K562 (cell line): ENCODE results near the gene GOLIM4. TPM values are rescaled to one million over a fixed set of nuclear protein-coding genes. Genes with fewer than 3 reads are reported as not detected.
"Not testable (repeated sequence)": the region's sequence is repeated elsewhere in the genome, so short reads cannot be mapped to it uniquely, and the experiment has no call there.

Experiments used
- ATAC-seq: fragments of 200-7000 bp; cut with Tn5 transposase; 3 replicates; pipeline ENCODE4 v1.9.1; 2020; ENCODE audit warnings: moderate library complexity
- BruUV-seq: library from RNA; stranded (reverse); fragments of 400-500 nt; replicated peaks from 2 replicates; lab custom pipeline; 2021; lab: Mats Ljungman, UMichigan
- CTCF ChIA-PET: fragments of 300-600 bp; formaldehyde crosslinking; extraction: SDS; loops from one replicate; lab custom pipeline; 2021; ENCODE audit warnings: low intra/inter-chr PET ratio; lab: Yijun Ruan, JAX
- POLR2A ChIA-PET: fragments of 300-600, 350-650 bp; sonication (Branson Sonifier 250); formaldehyde crosslinking; extraction: SDS; loops from one replicate; lab custom pipeline; 2021; ENCODE audit warnings: antibody characterized with exemption, inconsistent platforms; lab: Yijun Ruan, JAX
- DNase-seq, 4 experiments: peaks; one replicate each; pipeline versions ENCODE4 v3.0.0 to v3.0.0-alpha.2; 2011 to 2018; ENCODE audit warnings: low spot score in 3 of 4, mixed read lengths in 3 of 4; ENCODE audit errors: extremely low read depth in 1 of 4
- FAIRE-seq: peaks from 2 replicates; lab custom pipeline; 2011; peaks lifted over from hg19 to GRCh38; lab: Jason Lieb, UNC
- H2AFZ ChIP-seq: 2 replicates; pipeline ENCODE4 v1.6.0; 2011; ENCODE audit warnings: low read depth, low read length, control low read depth, inconsistent platforms
- H3K27ac ChIP-seq: fragments of 200-600 bp; 3 replicates; pipeline ENCODE4 v1.8.0; 2011; ENCODE audit warnings: low read depth, mild to moderate bottlenecking, control low read depth, inconsistent platforms, low read length, moderate library complexity, mixed read lengths; ENCODE audit errors: extremely low read depth
- H3K27me3 ChIP-seq, 2 experiments: fragments of 300-600 bp in 1 of 2; 2 replicates in 1 of 2; 3 replicates in 1 of 2; pipeline versions ENCODE4 v1.6.0 to v1.8.0; 2011; ENCODE audit warnings: inconsistent platforms in 2 of 2, low read length in 2 of 2, mild to moderate bottlenecking in 1 of 2, mixed read lengths in 1 of 2, moderate library complexity in 1 of 2; ENCODE audit not compliant: control insufficient read depth in 2 of 2, insufficient read depth in 2 of 2
- H3K36me3 ChIP-seq: fragments of 300-600 bp; 3 replicates; pipeline ENCODE4 v1.8.0; 2011; ENCODE audit warnings: mild to moderate bottlenecking, low read length, inconsistent platforms; ENCODE audit not compliant: control insufficient read depth, insufficient read depth
- H3K4me1 ChIP-seq, 2 experiments: fragments of 200-600 bp in 1 of 2; replicated peaks in 1 of 2; 2 replicates in 1 of 2; 3 replicates in 1 of 2; pipeline versions ENCODE4 v1.5.1 to v1.8.0; 2011; ENCODE audit warnings: inconsistent platforms in 2 of 2, low read length in 2 of 2, mild to moderate bottlenecking in 1 of 2, mixed read lengths in 1 of 2, moderate library complexity in 1 of 2; ENCODE audit not compliant: control insufficient read depth in 2 of 2, insufficient read depth in 2 of 2
- H3K4me2 ChIP-seq: 2 replicates; pipeline ENCODE4 v1.6.1; 2011; ENCODE audit warnings: low read length, control low read depth, inconsistent platforms, mixed read lengths; ENCODE audit not compliant: insufficient read depth
- H3K4me3 ChIP-seq: fragments of 200-600 bp; sonication (generic), shearing (Covaris generic); 2 replicates; pipeline ENCODE4 v1.5.1; 2016; ENCODE audit warnings: control low read depth, inconsistent platforms
- H3K79me2 ChIP-seq: fragments of 200-600 bp; 3 replicates; pipeline ENCODE4 v1.8.0; 2011; ENCODE audit warnings: low read length, inconsistent platforms; ENCODE audit not compliant: control insufficient read depth, insufficient read depth
- H3K9ac ChIP-seq, 2 experiments: 2 replicates each; pipeline versions ENCODE4 v1.6.0 to v1.6.1; 2011; ENCODE audit warnings: low read depth in 2 of 2, low read length in 2 of 2, control low read depth in 1 of 2, inconsistent platforms in 1 of 2, mild to moderate bottlenecking in 1 of 2, mixed read lengths in 1 of 2; ENCODE audit not compliant: insufficient read depth in 1 of 2
- H3K9me1 ChIP-seq: one replicate; pipeline ENCODE4 v1.6.0; 2011; ENCODE audit warnings: inconsistent platforms, mild to moderate bottlenecking, low read length, moderate library complexity; ENCODE audit not compliant: control insufficient read depth, insufficient read depth
- H3K9me3 ChIP-seq: replicated peaks from 2 replicates; pipeline ENCODE4 v1.5.1; 2011; ENCODE audit warnings: low read depth, low read length, inconsistent platforms; ENCODE audit not compliant: control insufficient read depth, insufficient read depth
- H4K20me1 ChIP-seq: replicated peaks from 2 replicates; pipeline ENCODE4 v1.6.1; 2011; ENCODE audit warnings: low read length, inconsistent platforms, mixed read lengths; ENCODE audit not compliant: control insufficient read depth, insufficient read depth
- BMI1 ChIP-seq: fragments of 150-350 bp; IDR thresholded peaks from 2 replicates; pipeline ENCODE4 v1.6.1; 2014; ENCODE audit warnings: low read length
- PHB2 ChIP-seq: fragments of 450-650 bp; IDR thresholded peaks from 2 replicates; pipeline ENCODE4 v1.6.1; 2017; ENCODE audit warnings: low read depth
- ZNF354B ChIP-seq: fragments of 250-450 bp; sonication (Bioruptor Pico); IDR thresholded peaks from 2 replicates; pipeline ENCODE4 v1.4.0; 2020
- ZNF507 ChIP-seq: conservative IDR thresholded peaks from 2 replicates; pipeline ENCODE4 v1.6.1; 2017; ENCODE audit warnings: missing genetic modification characterization, missing compliant biosample characterization
- ZNF76 ChIP-seq: fragments of 250-450 bp; sonication (Bioruptor Pico); IDR thresholded peaks from 2 replicates; pipeline ENCODE4 v1.4.0; 2020; ENCODE audit warnings: mild to moderate bottlenecking, moderate library complexity, borderline replicate concordance
- WGBS: fragments of 100-300 bp; shearing (Covaris generic); methylation state at CpG from one replicate; pipeline ENCODE4 v1.1.6; 2016; ENCODE audit warnings: low coverage, mixed read lengths; ENCODE audit not compliant: insufficient coverage; ENCODE audit errors: missing lambda C conversion rate; 5-methylcytosine and 5-hydroxymethylcytosine counted together
- in situ Hi-C: fragments of 300-500 bp; cut with MboI; formaldehyde crosslinking; loops from 4 replicates; pipeline ENCODE4 v1.15.0; 2018; ENCODE audit warnings: inconsistent platforms, mixed read lengths
- intact Hi-C: fragments of 100-400 bp; cut with micrococcal nuclease; formaldehyde crosslinking; loops from 2 replicates; pipeline ENCODE4 v1.14.2; 2022
- polyA plus RNA-seq, 8 experiments: library from polyadenylated mRNA; depleted of rRNA in 4 of 8; stranded (reverse) in 5 of 8; unstranded in 3 of 8; fragments of >200 nt; fragmentation: Nextera tagmentation in 2 of 8; fragmentation: Illumina TruSeq in 1 of 8; extraction: Ambion mirVana in 2 of 8; extraction: Trizol in 1 of 8; gene quantifications; 2 replicates each; pipeline versions ENCODE4 v1.2.1 to v1.2.3, GENCODE V29; 2011 to 2014; ENCODE audit warnings: inconsistent platforms in 1 of 8, missing spikeins in 1 of 8
- total RNA-seq, 7 experiments: library from RNA; depleted of rRNA in 6 of 7; stranded (reverse); fragments of >200 nt in 6 of 7; fragmentation: Illumina TruSeq in 2 of 7; extraction: Trizol in 2 of 7; gene quantifications; 2 replicates each; pipeline versions ENCODE4 v1.2.1 to v1.2.3, GENCODE V29; 2011 to 2021; ENCODE audit warnings: low replicate concordance in 1 of 7
- TF ChIP-seq, protein P1 (sequence below): sonication (generic); formaldehyde crosslinking; IDR thresholded peaks from 2 replicates; pipeline ENCODE4 v1.9.0; 2022; ENCODE audit warnings: mild to moderate bottlenecking, missing genetic modification reagents
- TF ChIP-seq, protein P2 (sequence below): fragments of 250-450 bp; sonication (Bioruptor Pico); IDR thresholded peaks from 2 replicates; pipeline ENCODE4 v1.8.0; 2021; ENCODE audit warnings: moderate library complexity, mild to moderate bottlenecking, inconsistent platforms

The GOLIM4 gene
- total and polyA plus RNA-seq, 9 of the 15 experiments (the other 6 are each of a cell fraction or from before 2014, with no cell fraction given), result 9.3 to 39.4 (median 31.0) TPM

DNA sequence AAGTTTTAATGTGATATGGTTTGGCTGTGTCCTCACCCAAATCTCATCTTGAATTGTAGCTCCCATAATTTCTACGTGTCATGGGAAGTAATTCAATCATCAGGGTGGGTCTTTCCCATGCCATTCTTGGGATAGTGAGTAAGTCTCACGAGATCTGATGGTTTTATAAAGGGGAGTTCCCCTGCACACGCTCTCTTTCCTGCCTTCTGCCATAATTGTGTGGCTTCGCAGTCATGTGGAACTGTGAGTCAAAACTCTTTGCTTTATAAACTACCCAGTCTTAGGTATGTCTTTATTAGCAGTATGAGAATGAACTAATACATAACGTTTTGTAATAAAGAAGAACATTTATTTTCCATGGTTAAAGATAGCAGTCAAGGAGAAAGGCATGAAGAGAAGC, 39.2 kb upstream of the GOLIM4 start (continued):
- TF ChIP-seq, protein P1, sequence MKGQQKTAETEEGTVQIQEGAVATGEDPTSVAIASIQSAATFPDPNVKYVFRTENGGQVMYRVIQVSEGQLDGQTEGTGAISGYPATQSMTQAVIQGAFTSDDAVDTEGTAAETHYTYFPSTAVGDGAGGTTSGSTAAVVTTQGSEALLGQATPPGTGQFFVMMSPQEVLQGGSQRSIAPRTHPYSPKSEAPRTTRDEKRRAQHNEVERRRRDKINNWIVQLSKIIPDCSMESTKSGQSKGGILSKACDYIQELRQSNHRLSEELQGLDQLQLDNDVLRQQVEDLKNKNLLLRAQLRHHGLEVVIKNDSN (CRISPR knock-in tag), result no peak
- TF ChIP-seq ZNF76 (CRISPR knock-in tag), result no peak
- no peak for TF ChIP-seq PHB2
- TF ChIP-seq, protein P2, sequence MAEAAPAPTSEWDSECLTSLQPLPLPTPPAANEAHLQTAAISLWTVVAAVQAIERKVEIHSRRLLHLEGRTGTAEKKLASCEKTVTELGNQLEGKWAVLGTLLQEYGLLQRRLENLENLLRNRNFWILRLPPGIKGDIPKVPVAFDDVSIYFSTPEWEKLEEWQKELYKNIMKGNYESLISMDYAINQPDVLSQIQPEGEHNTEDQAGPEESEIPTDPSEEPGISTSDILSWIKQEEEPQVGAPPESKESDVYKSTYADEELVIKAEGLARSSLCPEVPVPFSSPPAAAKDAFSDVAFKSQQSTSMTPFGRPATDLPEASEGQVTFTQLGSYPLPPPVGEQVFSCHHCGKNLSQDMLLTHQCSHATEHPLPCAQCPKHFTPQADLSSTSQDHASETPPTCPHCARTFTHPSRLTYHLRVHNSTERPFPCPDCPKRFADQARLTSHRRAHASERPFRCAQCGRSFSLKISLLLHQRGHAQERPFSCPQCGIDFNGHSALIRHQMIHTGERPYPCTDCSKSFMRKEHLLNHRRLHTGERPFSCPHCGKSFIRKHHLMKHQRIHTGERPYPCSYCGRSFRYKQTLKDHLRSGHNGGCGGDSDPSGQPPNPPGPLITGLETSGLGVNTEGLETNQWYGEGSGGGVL (CRISPR knock-in tag), result no peak
- TF ChIP-seq BMI1, result no peak
- TF ChIP-seq, all 486 proteins: peak for 0

DNA sequence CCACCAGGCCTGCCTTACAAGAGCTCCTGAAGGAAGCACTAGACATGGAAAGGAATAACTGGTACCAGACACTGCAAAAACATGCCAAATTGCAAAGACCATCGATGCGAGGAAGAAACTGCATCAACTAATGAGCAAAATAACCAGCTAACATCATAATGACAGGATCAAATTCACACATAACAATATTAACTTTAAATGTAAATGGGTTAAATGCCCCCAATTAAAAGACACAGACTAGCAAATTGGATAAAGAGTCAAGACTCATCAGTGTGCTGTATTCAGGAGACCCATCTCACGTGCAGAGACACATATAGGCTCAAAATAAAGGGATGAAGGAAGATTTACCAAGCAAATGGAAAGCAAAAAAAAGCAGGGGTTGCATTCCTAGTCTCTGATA, 34.5 kb upstream of the GOLIM4 start:
- intact Hi-C loops, H3K36me3 ChIP-seq, POLR2A ChIA-PET, H3K79me2 ChIP-seq, FAIRE-seq, H3K4me1 ChIP-seq, H3K27ac ChIP-seq, in situ Hi-C loops, H3K27me3 ChIP-seq, ATAC-seq, BruUV-seq, DNase-seq, H3K4me3 ChIP-seq, H2AFZ ChIP-seq, H3K4me2 ChIP-seq, H3K9ac ChIP-seq, H4K20me1 ChIP-seq, H3K9me3 ChIP-seq, H3K9me1 ChIP-seq, CTCF ChIA-PET: not testable (repeated sequence)
- WGBS, result 50% methylated on average over 3 of the region's 3 CpGs
- TF ChIP-seq ZNF354B (0 out of 2 replicates have a peak, but pooled peaks have one; percentile 48), ZNF507 (tag) (peak; percentile 96)
